IPS-18c (cell line): ENCODE measurements around the gene TMEM120B.

Experiments used
- H3K4me3 ChIP-seq: 2 replicates; pipeline ENCODE4 v1.7.0; 2013; ENCODE audit warnings: low read depth, mild to moderate bottlenecking, low read length, moderate library complexity; ENCODE audit not compliant: insufficient read depth
- H3K9me3 ChIP-seq: one replicate; pipeline ENCODE4 v1.6.1; 2013; ENCODE audit warnings: mild to moderate bottlenecking, low read length, moderate library complexity; ENCODE audit not compliant: control insufficient read depth, insufficient read depth

TMEM120B gene

GRCh38 chr12:121802843-121803698, 90.5 kb downstream of the TMEM120B start:
- H3K4me3 ChIP-seq = peak overlapping the region; percentile 86

GRCh38 chr12:121803861-121804416, 91.4 kb downstream of the TMEM120B start, which contains the start of gene SETD1B:
SETD1B (plus strand) TSS chr12:121804009; CDS start chr12:121804738, 729 bp downstream.
- Histone ChIP-seq H3K4me3 (peak within 1 kb of the TSS; percentile 86), H3K9me3 (no peaks in the 10 kb centered on the region)

More at GRCh38 chr12:121802843-121803698, 90.5 kb downstream of the TMEM120B start:
- no peaks in the 10 kb centered on the region for H3K9me3 ChIP-seq

GRCh38 chr12:121804417-121805111, 92.0 kb downstream of the TMEM120B start:
- peak overlapping the region; percentile 86 for H3K4me3 ChIP-seq
- no peaks in the 10 kb centered on the region for H3K9me3 ChIP-seq

- no peaks in the 10 kb centered on the region for H3K9me3 ChIP-seq
- peak overlapping the region; percentile 86 for H3K4me3 ChIP-seq
These were observed 92.8 kb downstream of the TMEM120B start for GRCh38 chr12:121805171-121806008.

GRCh38 chr12:121806009-121806545, 93.5 kb downstream of the TMEM120B start:
- Histone ChIP-seq H3K4me3 (peak overlapping the region; percentile 86; the same call in 1 of the 2 replicates), H3K9me3 (no peaks in the 10 kb centered on the region)

- no peak overlapping the region for H3K4me3 ChIP-seq
- H3K9me3 ChIP-seq = no peaks in the 10 kb centered on the region
These were observed 94.2 kb downstream of the TMEM120B start for GRCh38 chr12:121806546-121807423.

GRCh38 chr12:121807642-121808347, 95.2 kb downstream of the TMEM120B start:
- Histone ChIP-seq H3K4me3 (no peak overlapping the region), H3K9me3 (no peaks in the 10 kb centered on the region)

GRCh38 chr12:121808623-121809022, 96.1 kb downstream of the TMEM120B start:
- H3K4me3 ChIP-seq = no peak overlapping the region
- no peaks in the 10 kb centered on the region for H3K9me3 ChIP-seq

GRCh38 chr12:121809712-121810116, 97.2 kb downstream of the TMEM120B start:
- no peak overlapping the region for H3K4me3 ChIP-seq
- H3K9me3 ChIP-seq = no peaks in the 10 kb centered on the region

- H3K4me3 ChIP-seq = no peak overlapping the region
- H3K9me3 ChIP-seq = no peaks in the 10 kb centered on the region
These were observed 97.8 kb downstream of the TMEM120B start for GRCh38 chr12:121810234-121810817.

GRCh38 chr12:121810833-121811433, 98.4 kb downstream of the TMEM120B start:
- Histone ChIP-seq H3K4me3 (peak overlapping the region; percentile 95; the same call in 1 of the 2 replicates), H3K9me3 (no peaks in the 10 kb centered on the region)

GRCh38 chr12:121811434-121812319, 99.1 kb downstream of the TMEM120B start:
- Histone ChIP-seq H3K4me3 (peak overlapping the region; percentile 95), H3K9me3 (no peaks in the 10 kb centered on the region)

- peak overlapping the region; percentile 95 for H3K4me3 ChIP-seq
These were observed 99.8 kb downstream of the TMEM120B start for GRCh38 chr12:121812320-121812871.

More at GRCh38 chr12:121812320-121812871, 99.8 kb downstream of the TMEM120B start:
- H3K9me3 ChIP-seq = no peaks in the 10 kb centered on the region
